ENCODE results near the gene FGFR3.
A peak's percentile ranks its signal among the peaks of the same experiment; 100 is the strongest.

FGFR3 gene

DNA sequence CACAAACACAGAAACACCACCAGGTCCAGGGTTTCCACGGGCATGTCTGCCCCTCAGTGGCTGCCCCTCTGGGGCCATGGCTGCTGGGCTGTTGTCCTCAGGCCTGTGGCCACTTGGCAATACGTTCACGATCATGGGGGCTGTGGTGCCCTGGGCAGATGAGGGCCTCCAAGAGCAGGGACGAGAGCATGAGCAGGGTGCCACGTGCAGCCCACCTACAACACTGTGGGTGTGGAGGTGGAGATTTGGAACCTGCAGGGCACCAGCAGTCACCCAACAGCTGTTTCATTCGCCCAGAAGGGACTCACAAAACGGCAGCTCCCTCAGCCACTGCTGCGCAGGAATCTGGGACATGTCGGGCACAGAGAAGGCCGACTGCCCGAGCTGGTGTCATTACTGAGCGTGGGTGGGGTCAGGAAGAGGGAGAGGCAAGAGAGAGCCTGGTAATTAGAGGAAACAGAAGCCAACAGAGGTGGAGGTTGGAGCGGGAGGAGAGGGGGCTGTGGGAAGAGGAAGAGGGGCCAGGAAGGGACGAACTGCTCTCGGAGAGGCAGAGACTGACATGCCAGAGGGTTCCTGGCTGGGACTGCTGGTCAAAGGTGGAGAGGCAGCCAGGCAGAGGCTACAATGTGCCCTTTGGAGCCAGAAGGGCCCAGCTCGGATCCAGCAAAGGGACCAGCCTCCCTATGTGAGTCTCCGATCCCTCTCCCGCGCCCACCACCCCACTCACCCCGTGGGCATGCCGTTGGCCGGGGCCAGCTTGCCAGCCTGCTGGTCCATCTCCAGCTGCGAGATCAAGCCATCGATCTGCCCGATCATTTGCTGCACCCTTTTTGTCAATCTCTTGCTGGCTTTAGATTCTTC lies 23.1 kb downstream of the FGFR3 start:
- no peaks in the 10 kb centered on the region for H3K27me3 Mint-ChIP-seq

GRCh38 chr4:1819284-1819683 lies 26.2 kb downstream of the FGFR3 start:
- Mint-ChIP-seq H3K27me3 (no peaks in the 10 kb centered on the region), H3K4me3 (no peak overlapping the region), H3K9me3 (no peaks in the 10 kb centered on the region), H3K36me3 (ENCODE audit: low read depth) (peaks cover 95% of the 10 kb centered on the region), H3K4me1 (ENCODE audit: low read depth) (no peaks in the 10 kb centered on the region), H3K27ac (no peak overlapping the region)
- DNase-seq, result no peak

More for the DNA sequence above, 23.1 kb downstream of the FGFR3 start:
- no peak for DNase-seq
- Mint-ChIP-seq H3K4me1 (ENCODE audit: low read depth) (no peaks in the 10 kb centered on the region), H3K9me3 (no peaks in the 10 kb centered on the region), H3K36me3 (ENCODE audit: low read depth) (peaks cover 88% of the 10 kb centered on the region), H3K27ac (no peak overlapping the region), H3K4me3 (no peak overlapping the region)

- Mint-ChIP-seq H3K36me3 (ENCODE audit: low read depth) (peaks cover 95% of the 10 kb centered on the region), H3K27me3 (no peaks in the 10 kb centered on the region), H3K4me1 (ENCODE audit: low read depth) (no peaks in the 10 kb centered on the region), H3K9me3 (no peaks in the 10 kb centered on the region), H3K4me3 (no peak overlapping the region), H3K27ac (peak overlapping the region; percentile 9)
- no peak for DNase-seq
Measured at GRCh38 chr4:1819816-1820215, 26.7 kb downstream of the FGFR3 start.

DNA sequence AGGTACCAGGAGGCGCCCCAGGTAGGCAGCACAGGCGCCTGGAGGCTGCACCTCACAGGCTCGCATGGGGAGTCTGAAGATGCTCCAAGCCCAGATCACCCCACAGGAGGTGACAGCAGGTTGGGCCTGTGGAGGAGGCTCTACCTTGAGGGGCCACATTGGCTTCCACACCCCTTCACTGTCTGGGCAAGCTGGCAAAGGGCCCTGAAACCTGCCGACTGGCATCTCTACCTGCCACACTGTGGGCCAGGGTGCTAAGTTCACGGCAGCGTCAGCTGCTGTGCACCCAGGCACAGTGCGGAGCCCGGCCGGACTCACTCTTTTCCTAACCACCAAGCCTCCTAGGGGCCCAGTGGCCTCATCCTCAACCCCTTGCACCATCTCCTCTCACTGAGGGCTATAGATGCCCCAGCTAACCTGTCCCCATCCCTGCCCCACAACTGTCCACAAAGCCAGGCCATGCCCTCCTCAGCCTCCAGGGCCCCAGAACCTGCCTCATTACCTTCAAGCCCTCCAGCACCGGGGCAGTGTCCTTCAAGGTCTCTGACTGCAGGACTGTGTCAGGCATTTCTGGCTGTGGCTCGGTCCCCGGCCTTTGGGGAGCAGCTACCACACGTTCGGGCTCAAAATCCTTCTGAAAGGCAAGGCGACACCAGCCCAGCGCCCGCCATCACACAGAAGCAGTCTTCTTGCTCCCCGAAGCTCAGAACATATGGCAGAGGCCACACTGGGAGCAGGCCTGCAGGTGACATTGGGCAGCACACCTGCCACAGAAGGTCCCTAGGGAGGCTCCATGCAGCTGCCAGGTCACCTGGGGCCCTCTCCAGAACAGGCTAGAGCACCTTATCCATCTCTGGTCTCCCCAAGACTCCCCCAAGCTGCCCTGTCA lies 28.8 kb downstream of the FGFR3 start:
- Mint-ChIP-seq H3K4me1 (ENCODE audit: low read depth) (no peaks in the 10 kb centered on the region), H3K4me3 (no peak overlapping the region), H3K27me3 (no peaks in the 10 kb centered on the region), H3K36me3 (ENCODE audit: low read depth) (peaks cover 96% of the 10 kb centered on the region), H3K27ac (no peak overlapping the region), H3K9me3 (no peaks in the 10 kb centered on the region)
- no peak for DNase-seq

- Mint-ChIP-seq H3K9me3 (no peaks in the 10 kb centered on the region), H3K36me3 (ENCODE audit: low read depth) (peaks cover 88% of the 10 kb centered on the region), H3K4me1 (ENCODE audit: low read depth) (no peaks in the 10 kb centered on the region), H3K27ac (no peak overlapping the region), H3K4me3 (no peak overlapping the region), H3K27me3 (no peaks in the 10 kb centered on the region)
- no peak for DNase-seq
Measured at GRCh38 chr4:1822568-1823544, 29.8 kb downstream of the FGFR3 start.

DNA sequence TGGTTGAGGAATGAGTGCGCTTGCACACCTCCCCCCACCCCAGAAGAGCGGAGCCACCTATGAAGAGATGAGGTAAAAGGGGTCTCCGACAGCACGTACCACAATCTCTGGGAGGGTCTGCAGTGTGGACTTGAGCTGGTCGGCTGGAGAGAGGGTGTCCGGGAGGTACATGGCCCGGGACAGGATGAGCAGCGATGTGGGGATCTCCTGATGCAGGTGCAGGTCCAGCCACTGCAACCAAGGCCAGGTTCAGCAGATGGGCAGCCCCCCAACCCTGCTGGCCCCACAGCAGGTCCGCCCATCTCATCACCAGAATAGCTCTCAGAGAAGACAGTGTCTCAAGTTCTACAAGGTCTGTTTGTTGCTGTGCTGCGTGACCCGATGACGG lies 30.4 kb downstream of the FGFR3 start:
- Mint-ChIP-seq H3K4me3 (no peak overlapping the region), H3K36me3 (ENCODE audit: low read depth) (peaks cover 81% of the 10 kb centered on the region), H3K27me3 (no peaks in the 10 kb centered on the region), H3K27ac (no peak overlapping the region), H3K9me3 (no peaks in the 10 kb centered on the region), H3K4me1 (ENCODE audit: low read depth) (no peaks in the 10 kb centered on the region)
- DNase-seq, result no peak

DNA sequence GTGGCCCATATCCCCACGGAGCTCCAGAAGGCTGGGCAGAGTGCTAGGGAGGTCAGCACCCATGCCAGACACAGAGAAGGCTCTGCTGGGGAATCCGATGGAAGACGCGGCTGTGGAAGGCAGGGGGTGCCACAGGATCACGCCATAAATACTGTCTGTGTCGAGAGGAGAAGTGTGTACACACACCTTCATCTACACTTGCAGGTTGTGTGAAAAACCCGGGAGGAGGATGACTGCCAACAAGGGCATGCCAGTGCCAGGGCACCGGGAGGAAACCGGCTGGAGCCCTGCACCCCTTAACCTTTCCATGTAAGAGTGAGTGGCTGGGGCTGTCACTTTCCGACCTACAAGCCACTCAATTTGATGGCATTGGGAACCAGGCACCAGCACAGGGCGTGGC lies 31.7 kb downstream of the FGFR3 start:
- no peak overlapping the region for H3K27ac Mint-ChIP-seq
- H3K9me3 Mint-ChIP-seq, result no peaks in the 10 kb centered on the region
- peaks cover 75% of the 10 kb centered on the region for H3K36me3 Mint-ChIP-seq (ENCODE audit: low read depth)

DNA sequence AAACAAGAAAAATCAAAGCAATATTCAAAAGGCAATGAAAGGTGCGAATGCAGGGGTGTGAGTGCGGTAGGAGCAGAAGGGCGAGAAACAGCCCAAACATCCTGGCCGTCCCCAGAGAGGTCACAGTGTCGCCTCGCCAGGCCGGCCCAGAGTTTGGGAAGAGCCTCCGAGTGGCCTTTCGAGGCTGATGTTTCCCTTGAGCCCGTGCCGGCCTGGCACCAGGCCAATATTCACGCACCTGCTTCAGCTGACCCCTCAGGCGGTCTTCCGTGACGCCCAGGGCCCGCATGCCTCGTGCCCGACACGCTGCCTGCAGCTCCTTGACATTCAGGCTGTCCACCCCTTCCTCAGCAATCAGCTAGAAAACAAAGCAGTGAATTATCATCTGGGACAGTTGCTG lies 32.2 kb downstream of the FGFR3 start:
- Mint-ChIP-seq H3K9me3 (no peaks in the 10 kb centered on the region), H3K4me1 (ENCODE audit: low read depth) (no peaks in the 10 kb centered on the region), H3K27ac (no peak overlapping the region), H3K27me3 (no peaks in the 10 kb centered on the region), H3K4me3 (no peak overlapping the region), H3K36me3 (ENCODE audit: low read depth) (peaks cover 74% of the 10 kb centered on the region)
- no peak for DNase-seq

More for the DNA sequence above, 31.7 kb downstream of the FGFR3 start:
- Mint-ChIP-seq H3K27me3 (no peaks in the 10 kb centered on the region), H3K4me3 (no peak overlapping the region), H3K4me1 (ENCODE audit: low read depth) (no peaks in the 10 kb centered on the region)
- DNase-seq, result no peak

- no peaks in the 10 kb centered on the region for H3K9me3 Mint-ChIP-seq
- H3K4me3 Mint-ChIP-seq, result no peak overlapping the region
- H3K27me3 Mint-ChIP-seq, result no peaks in the 10 kb centered on the region
- H3K4me1 Mint-ChIP-seq (ENCODE audit: low read depth), result no peaks in the 10 kb centered on the region
- peaks cover 77% of the 10 kb centered on the region for H3K36me3 Mint-ChIP-seq (ENCODE audit: low read depth)
- peak overlapping the region; percentile 41 for H3K27ac Mint-ChIP-seq
- DNase-seq, result no peak
Measured at GRCh38 chr4:1826531-1827350, 33.6 kb downstream of the FGFR3 start.

DNA sequence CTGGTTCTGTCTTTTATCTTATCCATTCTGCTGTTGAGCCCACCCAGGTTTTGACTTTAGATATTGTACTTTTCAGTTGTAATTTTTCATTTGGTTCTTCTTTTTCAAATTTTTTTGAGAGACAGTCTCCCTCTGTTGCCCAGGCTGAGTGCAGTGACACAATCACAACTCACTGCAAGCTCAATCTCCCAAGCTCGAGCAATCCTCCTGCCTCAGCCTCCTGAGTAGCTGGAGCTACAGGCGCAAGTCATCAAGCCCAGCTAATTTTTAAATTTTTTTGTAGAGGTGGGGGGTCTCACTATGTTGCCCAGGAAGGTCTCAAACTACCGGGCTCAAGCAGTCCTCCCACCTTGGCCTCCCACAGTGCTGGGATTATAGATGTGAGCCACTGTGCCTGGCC lies 37.1 kb downstream of the FGFR3 start:
- Mint-ChIP-seq H3K36me3 (ENCODE audit: low read depth) (peaks cover 76% of the 10 kb centered on the region), H3K27me3 (no peaks in the 10 kb centered on the region), H3K27ac (no peak overlapping the region), H3K4me1 (ENCODE audit: low read depth) (no peaks in the 10 kb centered on the region), H3K4me3 (no peak overlapping the region), H3K9me3 (no peaks in the 10 kb centered on the region)
- DNase-seq, result no peak

- Mint-ChIP-seq H3K9me3 (no peaks in the 10 kb centered on the region), H3K4me1 (ENCODE audit: low read depth) (no peaks in the 10 kb centered on the region), H3K36me3 (ENCODE audit: low read depth) (peaks cover 76% of the 10 kb centered on the region), H3K27me3 (no peaks in the 10 kb centered on the region), H3K27ac (peak overlapping the region; percentile 51), H3K4me3 (no peak overlapping the region)
- no peak for DNase-seq
Measured at GRCh38 chr4:1830642-1831228, 37.6 kb downstream of the FGFR3 start.

GRCh38 chr4:1831331-1831730 lies 38.2 kb downstream of the FGFR3 start:
- Mint-ChIP-seq H3K9me3 (no peaks in the 10 kb centered on the region), H3K4me3 (no peak overlapping the region), H3K27ac (no peak overlapping the region), H3K36me3 (ENCODE audit: low read depth) (peaks cover 74% of the 10 kb centered on the region), H3K4me1 (ENCODE audit: low read depth) (no peaks in the 10 kb centered on the region), H3K27me3 (no peaks in the 10 kb centered on the region)
- no peak for DNase-seq

GRCh38 chr4:1832690-1833089 lies 39.6 kb downstream of the FGFR3 start:
- no peaks in the 10 kb centered on the region for H3K4me1 Mint-ChIP-seq (ENCODE audit: low read depth)
- no peaks in the 10 kb centered on the region for H3K9me3 Mint-ChIP-seq
- H3K27ac Mint-ChIP-seq, result no peak overlapping the region
- DNase-seq, result no peak
- H3K27me3 Mint-ChIP-seq, result no peaks in the 10 kb centered on the region
- H3K4me3 Mint-ChIP-seq, result no peak overlapping the region
- H3K36me3 Mint-ChIP-seq (ENCODE audit: low read depth), result peaks cover 80% of the 10 kb centered on the region
